Lower lobe of right lung (tissue), 2 donors: ENCODE data around the gene DNAH11. TPM values are rescaled to one million over a fixed set of nuclear protein-coding genes. Genes with fewer than 3 reads are reported as not detected.

Experiments used
- ATAC-seq, 2 donors: fragments of 200-7000 bp; cut with Tn5 transposase; one replicate each; pipeline ENCODE4 v1.9.1; 2020 to 2022; ENCODE audit warnings: mild to moderate bottlenecking in 2 of 2, moderate library complexity in 2 of 2
- DNase-seq: peaks from one replicate; pipeline ENCODE4 v3.0.0-alpha.2; 2020
- H3K27ac ChIP-seq: fragments of 200-600 bp; one replicate; pipeline ENCODE4 v1.8.0; 2022
- H3K27me3 ChIP-seq: fragments of 200-600 bp; one replicate; pipeline ENCODE4 v1.8.0; 2022; ENCODE audit warnings: low read depth
- H3K36me3 ChIP-seq: fragments of 200-600 bp; one replicate; pipeline ENCODE4 v1.8.0; 2022; ENCODE audit warnings: mild to moderate bottlenecking
- H3K4me1 ChIP-seq: fragments of 200-600 bp; one replicate; pipeline ENCODE4 v1.8.0; 2022
- H3K4me3 ChIP-seq: fragments of 200-600 bp; one replicate; pipeline ENCODE4 v1.8.0; 2022; ENCODE audit warnings: mild to moderate bottlenecking
- H3K9me3 ChIP-seq: fragments of 200-600 bp; one replicate; pipeline ENCODE4 v1.8.0; 2022
- CTCF ChIP-seq: fragments of 200-600 bp; IDR thresholded peaks from one replicate; pipeline ENCODE4 v1.8.0; 2022; ENCODE audit warnings: antibody characterized with exemption, mild to moderate bottlenecking
- intact Hi-C: fragments of 100-400 bp; cut with DNase I; formaldehyde crosslinking; loops from one replicate; pipeline ENCODE4 v1.11.0; 2022
- total RNA-seq: library from RNA; stranded (reverse); fragmentation: NEBNext Ultra II Directional; extraction: Animal tissue kit (Norgen Biotek cat#: 25700); gene quantifications from one replicate; pipeline ENCODE4 v1.2.1, GENCODE V29; 2021
- donor health status: DM: no; HTN: yes; CAD: no; lungs with severe emphysema.

Gene DNAH11
- total RNA-seq, 1 donor from 2014 or later = 8.9 TPM

GRCh38 chr7:21572331-21573313, 29.8 kb downstream of the DNAH11 start:
- Histone ChIP-seq H3K27me3 (peaks cover 3% of the 10 kb centered on the region), H3K4me1 (no peaks in the 10 kb centered on the region), H3K27ac (no peak overlapping the region), H3K4me3 (no peak overlapping the region), H3K36me3 (no peaks in the 10 kb centered on the region), H3K9me3 (no peaks in the 10 kb centered on the region)
- no peak for TF ChIP-seq CTCF
- ATAC-seq (no peak), DNase-seq (no peak)
- intact Hi-C loops = no loop called here

GRCh38 chr7:21579341-21580072, 36.7 kb downstream of the DNAH11 start:
- Histone ChIP-seq H3K27ac (no peak overlapping the region), H3K36me3 (no peaks in the 10 kb centered on the region), H3K9me3 (no peaks in the 10 kb centered on the region), H3K4me1 (peaks cover 17% of the 10 kb centered on the region), H3K4me3 (no peak overlapping the region), H3K27me3 (no peaks in the 10 kb centered on the region)
- ATAC-seq (peak; percentile 13 to 27), DNase-seq (no peak)
- intact Hi-C loops = no loop called here
- TF ChIP-seq CTCF = no peak

- Histone ChIP-seq H3K27me3 (no peaks in the 10 kb centered on the region), H3K4me3 (no peak overlapping the region), H3K9me3 (no peaks in the 10 kb centered on the region), H3K27ac (peak overlapping the region; percentile 50), H3K4me1 (peaks cover 17% of the 10 kb centered on the region), H3K36me3 (no peaks in the 10 kb centered on the region)
- DNase-seq (no peak), ATAC-seq (peak; percentile 94)
- no peak for TF ChIP-seq CTCF
- intact Hi-C loops = no loop called here
Observed at GRCh38 chr7:21580073-21580521, 37.3 kb downstream of the DNAH11 start.

GRCh38 chr7:21585070-21585724, 42.4 kb downstream of the DNAH11 start:
- Histone ChIP-seq H3K4me3 (no peak overlapping the region), H3K27me3 (no peaks in the 10 kb centered on the region), H3K9me3 (no peaks in the 10 kb centered on the region), H3K36me3 (no peaks in the 10 kb centered on the region), H3K4me1 (peaks cover 8% of the 10 kb centered on the region), H3K27ac (no peak overlapping the region)
- intact Hi-C loops = no loop called here
- TF ChIP-seq CTCF = no peak
- DNase-seq (no peak), ATAC-seq (peak; percentile 44 to 70)

- no peaks in the 10 kb centered on the region for H3K27me3 ChIP-seq
- intact Hi-C loops = no loop called here
- no peaks in the 10 kb centered on the region for H3K4me1 ChIP-seq
- no peak overlapping the region for H3K4me3 ChIP-seq
- no peaks in the 10 kb centered on the region for H3K9me3 ChIP-seq
- no peaks in the 10 kb centered on the region for H3K36me3 ChIP-seq
- no peak for TF ChIP-seq CTCF
- no peak overlapping the region for H3K27ac ChIP-seq
- DNase-seq (no peak), ATAC-seq (no peak)
Observed at GRCh38 chr7:21587139-21587784, 44.4 kb downstream of the DNAH11 start.
